Measurements from ENCODE around the gene PTPRK. TPM values are rescaled to one million over a fixed set of nuclear protein-coding genes. Genes with fewer than 3 reads are reported as not detected.
A peak's percentile ranks its signal among the peaks of the same experiment; 100 is the strongest.

The PTPRK gene
- total RNA-seq, 1 donor: 70.2 TPM

- TF ChIP-seq, protein P1, sequence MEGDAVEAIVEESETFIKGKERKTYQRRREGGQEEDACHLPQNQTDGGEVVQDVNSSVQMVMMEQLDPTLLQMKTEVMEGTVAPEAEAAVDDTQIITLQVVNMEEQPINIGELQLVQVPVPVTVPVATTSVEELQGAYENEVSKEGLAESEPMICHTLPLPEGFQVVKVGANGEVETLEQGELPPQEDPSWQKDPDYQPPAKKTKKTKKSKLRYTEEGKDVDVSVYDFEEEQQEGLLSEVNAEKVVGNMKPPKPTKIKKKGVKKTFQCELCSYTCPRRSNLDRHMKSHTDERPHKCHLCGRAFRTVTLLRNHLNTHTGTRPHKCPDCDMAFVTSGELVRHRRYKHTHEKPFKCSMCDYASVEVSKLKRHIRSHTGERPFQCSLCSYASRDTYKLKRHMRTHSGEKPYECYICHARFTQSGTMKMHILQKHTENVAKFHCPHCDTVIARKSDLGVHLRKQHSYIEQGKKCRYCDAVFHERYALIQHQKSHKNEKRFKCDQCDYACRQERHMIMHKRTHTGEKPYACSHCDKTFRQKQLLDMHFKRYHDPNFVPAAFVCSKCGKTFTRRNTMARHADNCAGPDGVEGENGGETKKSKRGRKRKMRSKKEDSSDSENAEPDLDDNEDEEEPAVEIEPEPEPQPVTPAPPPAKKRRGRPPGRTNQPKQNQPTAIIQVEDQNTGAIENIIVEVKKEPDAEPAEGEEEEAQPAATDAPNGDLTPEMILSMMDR (IDR thresholded peaks at IDR 0.05; ENCODE audit: insufficient read depth, low read length): no peak
- no peak for DNase-seq (ENCODE audit: low read depth)
- H3K4me3 ChIP-seq (ENCODE audit: low read depth, low read length): no peak overlapping the region
These were observed 303.5 kb downstream of the PTPRK start for GRCh38 chr6:128216917-128217316.

GRCh38 chr6:128209771-128210170, 310.6 kb downstream of the PTPRK start:
- DNase-seq (ENCODE audit: low read depth): peak; percentile 54
- TF ChIP-seq, protein P1 (IDR thresholded peaks at IDR 0.05; ENCODE audit: insufficient read depth, low read length): no peak

DNA sequence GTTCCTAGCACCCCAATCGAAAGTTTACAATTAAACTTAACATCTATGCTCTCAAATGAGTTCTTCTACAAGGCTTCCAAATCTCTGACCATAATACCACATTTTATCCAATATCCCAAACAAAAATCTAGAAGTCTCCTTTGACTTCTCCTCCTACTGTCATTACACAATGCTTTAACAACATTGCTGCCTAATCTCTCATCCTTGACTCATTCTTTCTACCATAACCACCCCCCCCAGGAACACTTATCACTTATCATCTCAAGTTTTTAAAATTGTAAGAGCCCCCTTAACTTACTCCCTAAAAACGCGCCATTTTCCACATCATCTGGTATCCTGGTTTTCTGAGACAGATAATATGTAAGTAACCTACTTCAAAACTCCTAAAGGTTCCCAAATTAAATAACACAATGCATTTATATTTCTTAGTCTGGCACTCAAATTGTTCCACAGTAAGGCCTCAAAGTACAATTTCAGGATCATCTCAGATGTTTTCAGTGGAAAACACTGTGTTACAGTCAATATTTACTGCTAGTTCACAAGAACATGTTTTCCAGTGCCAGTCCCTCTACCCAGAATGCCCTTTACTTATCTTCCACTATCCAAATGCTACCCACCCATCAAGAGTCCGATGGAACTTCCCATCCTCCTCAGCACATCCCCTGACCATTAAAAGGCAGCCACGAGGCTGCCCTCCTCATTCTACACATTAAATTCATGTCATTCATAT, 311.4 kb downstream of the PTPRK start:
- DNase-seq (ENCODE audit: low read depth): peak; percentile 54
- TF ChIP-seq, protein P1 (IDR thresholded peaks at IDR 0.05; ENCODE audit: insufficient read depth, low read length): no peak
- no peak overlapping the region for H3K4me3 ChIP-seq (ENCODE audit: low read depth, low read length)

More at GRCh38 chr6:128209771-128210170, 310.6 kb downstream of the PTPRK start:
- no peak overlapping the region for H3K4me3 ChIP-seq (ENCODE audit: low read depth, low read length)

DNA sequence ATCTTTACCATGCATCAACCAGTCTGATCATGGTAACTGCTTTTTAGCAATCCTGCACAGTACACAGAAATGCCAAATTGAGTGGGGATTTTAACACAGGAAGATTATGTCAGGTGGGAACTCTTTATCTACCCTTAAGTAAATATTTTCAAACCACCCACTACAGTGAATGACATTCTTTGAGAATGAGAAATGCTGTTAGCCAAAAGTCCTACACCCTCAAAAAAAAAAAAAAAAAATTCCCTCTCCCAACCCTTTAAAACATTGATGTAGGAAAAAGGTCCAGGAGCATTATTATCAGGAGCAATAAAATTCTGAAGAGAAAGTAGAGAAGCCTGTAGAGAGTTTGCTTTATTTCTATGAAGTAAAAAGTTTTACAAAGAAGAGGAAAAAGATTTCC, 312.3 kb downstream of the PTPRK start:
- DNase-seq (ENCODE audit: low read depth): peak; percentile 56
- no peak overlapping the region for H3K4me3 ChIP-seq (ENCODE audit: low read depth, low read length)
- TF ChIP-seq, protein P1 (IDR thresholded peaks at IDR 0.05; ENCODE audit: insufficient read depth, low read length): no peak

DNA sequence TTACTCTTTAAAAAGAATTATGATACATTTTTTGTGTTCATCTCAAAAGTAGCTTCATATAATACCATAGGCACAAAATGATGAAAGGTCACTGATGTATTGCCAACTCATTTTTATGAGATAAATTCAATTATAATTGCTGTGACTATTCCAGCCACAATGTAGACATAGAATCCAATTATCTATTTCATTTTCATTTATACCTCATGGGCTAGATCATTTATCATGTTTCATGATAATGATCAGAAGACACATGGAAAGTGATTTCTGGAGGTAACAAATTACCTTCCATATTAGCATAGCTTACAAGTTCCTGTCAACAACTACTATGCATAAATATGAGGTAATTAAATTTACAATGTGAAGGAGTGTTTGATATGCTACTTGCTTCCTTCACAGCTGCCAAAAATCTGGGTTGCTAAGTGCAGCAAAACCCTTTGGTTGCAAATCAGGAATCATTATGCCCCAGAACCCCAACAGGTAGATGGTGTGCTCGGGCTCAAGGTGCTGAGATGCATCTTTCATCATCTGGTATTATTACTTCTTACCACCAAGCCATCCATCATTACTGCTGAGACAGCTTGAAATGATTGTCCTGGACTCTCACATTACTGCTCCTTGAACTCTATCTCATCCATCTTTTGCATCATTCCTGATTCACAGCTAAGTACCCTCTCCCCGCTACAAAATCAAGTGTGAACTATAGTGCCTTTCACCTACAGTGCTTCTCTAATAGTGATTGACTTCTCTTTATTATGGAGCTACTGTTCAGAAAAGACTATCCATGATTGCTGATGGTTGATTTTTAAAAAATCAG, 313.6 kb downstream of the PTPRK start:
- TF ChIP-seq, protein P1 (IDR thresholded peaks at IDR 0.05; ENCODE audit: insufficient read depth, low read length): no peak
- DNase-seq (ENCODE audit: low read depth): no peak
- H3K4me3 ChIP-seq (ENCODE audit: low read depth, low read length): no peak overlapping the region

GRCh38 chr6:128204616-128205015, 315.8 kb downstream of the PTPRK start:
- no peak overlapping the region for H3K4me3 ChIP-seq (ENCODE audit: low read depth, low read length)
- DNase-seq (ENCODE audit: low read depth): no peak
- TF ChIP-seq, protein P1 (IDR thresholded peaks at IDR 0.05; ENCODE audit: insufficient read depth, low read length): no peak
